Measurements from ENCODE around the gene KCNMA1. TPM values are rescaled to one million over a fixed set of nuclear protein-coding genes. Genes with fewer than 3 reads are reported as not detected.
A peak's percentile ranks its signal among the peaks of the same experiment; 100 is the strongest.

Gene KCNMA1
- total RNA-seq, 2 donors from 2014 or later: 168 to 188 TPM

DNA sequence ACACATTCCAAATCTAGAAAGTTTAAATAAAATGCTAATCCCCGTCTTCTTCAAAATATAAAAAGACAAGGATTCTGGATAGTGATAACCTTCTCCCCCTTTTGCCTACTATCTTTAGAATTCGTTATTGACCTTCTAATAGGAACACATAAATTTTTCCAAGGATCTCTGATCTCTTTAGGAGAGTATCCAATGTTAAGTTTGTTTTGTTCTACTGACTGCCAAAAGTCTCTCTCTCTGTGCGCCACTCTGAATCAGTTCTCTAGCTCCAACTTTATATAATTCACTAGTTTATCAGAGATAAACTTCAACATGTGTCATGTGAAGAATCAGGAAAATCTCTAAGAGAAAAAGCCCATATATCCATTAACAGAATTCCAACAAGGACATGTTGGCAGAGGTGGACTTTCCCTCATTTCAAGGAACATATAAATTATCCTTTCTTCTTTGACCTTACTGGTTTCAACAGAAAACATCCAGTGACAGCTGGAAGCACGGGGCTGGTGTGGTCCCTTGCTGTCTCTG, 615.6 kb downstream of the KCNMA1 start:
- Histone ChIP-seq H3K9me3 (no peaks in the 10 kb centered on the region), H3K4me3 (no peak overlapping the region), H3K27ac (peak overlapping the region; percentile 15 to 48), H3K27me3 (replicated peaks; ENCODE audit: insufficient read depth) (no peaks in the 10 kb centered on the region), H3K36me3 (no peaks in the 10 kb centered on the region), H3K4me1 (ENCODE audit: control insufficient read depth in 1 of 2, low read depth in 2 of 2) (peaks cover 9 to 32% of the 10 kb centered on the region in 2 donors)
- ATAC-seq (ENCODE audit: insufficient number of reproducible peaks, low FRiP score, low read depth) (no peak), DNase-seq (ENCODE audit: low spot score) (no peak)
- TF ChIP-seq, protein P1, sequence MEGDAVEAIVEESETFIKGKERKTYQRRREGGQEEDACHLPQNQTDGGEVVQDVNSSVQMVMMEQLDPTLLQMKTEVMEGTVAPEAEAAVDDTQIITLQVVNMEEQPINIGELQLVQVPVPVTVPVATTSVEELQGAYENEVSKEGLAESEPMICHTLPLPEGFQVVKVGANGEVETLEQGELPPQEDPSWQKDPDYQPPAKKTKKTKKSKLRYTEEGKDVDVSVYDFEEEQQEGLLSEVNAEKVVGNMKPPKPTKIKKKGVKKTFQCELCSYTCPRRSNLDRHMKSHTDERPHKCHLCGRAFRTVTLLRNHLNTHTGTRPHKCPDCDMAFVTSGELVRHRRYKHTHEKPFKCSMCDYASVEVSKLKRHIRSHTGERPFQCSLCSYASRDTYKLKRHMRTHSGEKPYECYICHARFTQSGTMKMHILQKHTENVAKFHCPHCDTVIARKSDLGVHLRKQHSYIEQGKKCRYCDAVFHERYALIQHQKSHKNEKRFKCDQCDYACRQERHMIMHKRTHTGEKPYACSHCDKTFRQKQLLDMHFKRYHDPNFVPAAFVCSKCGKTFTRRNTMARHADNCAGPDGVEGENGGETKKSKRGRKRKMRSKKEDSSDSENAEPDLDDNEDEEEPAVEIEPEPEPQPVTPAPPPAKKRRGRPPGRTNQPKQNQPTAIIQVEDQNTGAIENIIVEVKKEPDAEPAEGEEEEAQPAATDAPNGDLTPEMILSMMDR (IDR thresholded peaks at IDR 0.05): no peak

DNA sequence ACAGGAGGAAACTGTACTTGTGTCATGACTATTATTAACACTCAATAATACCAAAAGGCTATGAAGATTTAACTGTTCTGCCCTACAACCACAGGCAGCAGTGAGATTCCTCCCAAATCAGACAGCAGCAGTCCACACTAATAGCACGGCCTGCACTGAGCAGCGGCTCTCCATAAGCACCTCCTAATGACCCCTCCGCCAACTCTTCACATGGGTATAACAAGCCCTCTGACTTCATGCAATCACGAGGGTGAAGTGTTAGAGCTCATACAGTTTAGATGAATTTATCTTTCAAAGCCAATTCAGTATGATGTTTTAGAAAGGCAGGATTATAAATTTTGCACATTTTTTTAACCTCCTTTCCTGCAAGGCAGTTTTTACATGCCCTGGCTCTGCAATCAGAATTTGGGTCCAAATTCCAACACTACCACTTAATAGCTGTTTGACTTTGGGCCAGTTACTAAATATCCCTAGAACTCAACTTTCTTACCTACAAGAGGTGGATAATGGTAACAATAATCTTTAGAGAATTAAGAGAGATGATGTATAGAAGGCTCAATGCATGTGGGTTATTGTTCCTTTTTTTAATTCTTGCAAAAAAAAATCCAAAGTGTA, 617.1 kb downstream of the KCNMA1 start:
- TF ChIP-seq, protein P1 (IDR thresholded peaks at IDR 0.05): no peak
- Histone ChIP-seq H3K36me3 (no peaks in the 10 kb centered on the region), H3K27ac (no peak overlapping the region), H3K27me3 (replicated peaks; ENCODE audit: insufficient read depth) (no peaks in the 10 kb centered on the region), H3K4me1 (ENCODE audit: control insufficient read depth in 1 of 2, low read depth in 2 of 2) (peaks cover 12 to 47% of the 10 kb centered on the region in 2 donors), H3K9me3 (no peaks in the 10 kb centered on the region), H3K4me3 (no peak overlapping the region)
- ATAC-seq (ENCODE audit: insufficient number of reproducible peaks, low FRiP score, low read depth) (no peak), DNase-seq (ENCODE audit: low spot score) (no peak)

DNA sequence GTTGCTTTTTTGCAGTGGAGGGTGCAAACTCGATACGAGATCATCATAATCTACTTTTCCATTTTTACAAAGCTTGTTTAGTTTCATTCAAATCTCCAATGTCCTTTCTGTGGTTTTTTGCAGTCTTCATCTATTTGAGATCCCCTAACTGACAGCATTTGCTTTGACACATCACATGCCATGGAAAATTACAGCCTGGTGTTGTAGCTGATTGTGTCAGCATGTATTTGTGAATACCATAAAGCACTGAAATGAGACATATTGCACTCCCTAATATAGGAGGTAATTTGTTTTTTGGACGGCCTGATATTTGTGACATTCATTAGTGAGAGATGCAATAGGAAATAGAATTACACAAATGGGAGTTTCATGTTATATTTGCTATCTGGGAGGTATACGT, 620.8 kb downstream of the KCNMA1 start:
- ATAC-seq (ENCODE audit: insufficient number of reproducible peaks, low FRiP score, low read depth) (no peak), DNase-seq (ENCODE audit: low spot score) (no peak)
- peak overlapping the region; percentile 56 to 61 for H3K27ac ChIP-seq
- peaks cover 25 to 68% of the 10 kb centered on the region in 2 donors for H3K4me1 ChIP-seq (ENCODE audit: control insufficient read depth in 1 of 2, low read depth in 2 of 2)
- H3K27me3 ChIP-seq (replicated peaks; ENCODE audit: insufficient read depth): no peaks in the 10 kb centered on the region
- TF ChIP-seq, protein P1 (IDR thresholded peaks at IDR 0.05): no peak
- no peaks in the 10 kb centered on the region for H3K9me3 ChIP-seq
- H3K4me3 ChIP-seq: no peak overlapping the region
- no peaks in the 10 kb centered on the region for H3K36me3 ChIP-seq

DNA sequence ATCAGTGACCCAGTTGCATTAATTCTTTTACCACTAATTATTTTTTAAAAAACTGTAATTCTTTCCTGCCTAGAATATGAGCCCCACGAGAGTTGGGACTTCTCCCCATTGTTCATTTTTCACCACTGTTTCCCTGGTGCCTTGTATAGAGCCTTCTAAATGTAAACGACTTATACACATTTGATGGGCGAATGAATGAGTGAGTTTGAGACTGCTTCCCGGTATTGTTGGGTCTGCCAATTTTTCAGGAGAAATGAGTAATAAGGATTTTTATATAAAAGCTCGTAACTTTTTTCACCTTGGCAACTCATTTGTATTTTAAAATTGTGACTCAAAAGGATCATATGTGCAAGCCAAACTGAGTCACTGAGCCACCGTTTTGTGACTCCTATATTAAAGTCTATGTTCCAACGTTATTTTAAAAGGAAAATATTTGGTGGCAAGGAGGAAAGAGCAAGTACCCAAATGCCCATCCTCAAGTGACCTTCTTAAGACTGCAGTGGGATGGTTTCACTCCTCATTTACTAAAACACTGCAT, 621.3 kb downstream of the KCNMA1 start:
- peak overlapping the region; percentile 56 to 61 for H3K27ac ChIP-seq
- TF ChIP-seq, protein P1 (IDR thresholded peaks at IDR 0.05): no peak
- DNase-seq (ENCODE audit: low spot score) (no peak), ATAC-seq (ENCODE audit: insufficient number of reproducible peaks, low FRiP score, low read depth) (peak; percentile 23)
- no peaks in the 10 kb centered on the region for H3K9me3 ChIP-seq
- no peaks in the 10 kb centered on the region for H3K27me3 ChIP-seq (replicated peaks; ENCODE audit: insufficient read depth)
- H3K36me3 ChIP-seq: no peaks in the 10 kb centered on the region
- H3K4me1 ChIP-seq (ENCODE audit: control insufficient read depth in 1 of 2, low read depth in 2 of 2): peaks cover 27 to 68% of the 10 kb centered on the region in 2 donors
- no peak overlapping the region for H3K4me3 ChIP-seq

DNA sequence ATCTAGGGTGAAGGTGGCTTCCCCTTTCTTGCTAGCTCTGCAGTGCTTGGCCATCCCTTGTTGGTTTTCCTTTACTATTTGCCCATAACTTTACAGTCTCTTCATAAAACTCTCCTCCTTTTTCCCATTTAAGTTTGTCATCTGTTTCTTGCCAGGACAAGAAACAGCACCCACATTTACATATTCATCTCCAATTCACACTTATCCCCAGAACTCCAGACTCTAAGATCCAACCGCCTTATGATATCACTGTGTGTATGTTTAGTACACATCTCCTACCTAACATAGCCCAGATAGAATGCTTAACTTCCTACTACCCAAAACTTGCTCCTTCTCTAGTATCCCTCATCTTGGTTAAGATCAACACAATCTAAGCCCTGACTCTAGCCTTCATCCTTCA, 622.2 kb downstream of the KCNMA1 start:
- TF ChIP-seq, protein P1 (IDR thresholded peaks at IDR 0.05): no peak
- H3K27me3 ChIP-seq (replicated peaks; ENCODE audit: insufficient read depth): no peaks in the 10 kb centered on the region
- peaks cover 28 to 65% of the 10 kb centered on the region in 2 donors for H3K4me1 ChIP-seq (ENCODE audit: control insufficient read depth in 1 of 2, low read depth in 2 of 2)

More for the DNA sequence above, 622.2 kb downstream of the KCNMA1 start:
- H3K27ac ChIP-seq: peak overlapping the region; percentile 56 to 61
- H3K36me3 ChIP-seq: no peaks in the 10 kb centered on the region
- H3K9me3 ChIP-seq: no peaks in the 10 kb centered on the region
- DNase-seq (ENCODE audit: low spot score) (no peak), ATAC-seq (ENCODE audit: insufficient number of reproducible peaks, low FRiP score, low read depth) (no peak)
- no peak overlapping the region for H3K4me3 ChIP-seq
